Stimulated activated CD4-positive, alpha-beta T cell treated with anti-CD3 and anti-CD28 coated beads, Interleukin-15, amount 100 ng/mL, for 48 hours (primary cell): Measurements from ENCODE around the gene PFN1.
"Not testable (repeated sequence)": the region's sequence is repeated elsewhere in the genome, so short reads cannot be mapped to it uniquely, and the experiment has no call there.

ENCODE experiments used
- DNase-seq, 2 donors: peaks; one replicate each; pipeline ENCODE4 v3.0.0-alpha.2; 2020; ENCODE audit warnings: low read depth in 2 of 2

The PFN1 gene

DNA sequence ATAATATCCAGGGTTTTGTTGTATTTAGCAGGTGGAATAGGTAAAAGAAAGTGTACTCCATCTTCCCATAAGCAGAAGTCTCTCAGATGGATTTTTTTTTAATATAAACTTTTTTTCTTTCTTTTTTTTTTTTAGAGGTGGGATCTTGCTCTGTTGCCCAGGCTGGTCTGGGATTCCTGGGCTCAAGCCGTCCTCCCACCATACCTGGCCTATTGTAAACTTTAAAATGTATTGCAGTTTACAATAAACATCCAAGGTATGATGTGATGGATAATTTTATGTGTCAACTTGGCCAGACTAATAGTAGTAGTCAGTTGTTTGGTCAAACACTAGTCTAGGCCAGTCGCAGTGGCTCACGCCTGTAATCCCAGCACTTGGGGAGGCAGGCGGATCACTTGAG is 27.0 kb downstream of the PFN1 start:
- DNase-seq = no peak

DNA sequence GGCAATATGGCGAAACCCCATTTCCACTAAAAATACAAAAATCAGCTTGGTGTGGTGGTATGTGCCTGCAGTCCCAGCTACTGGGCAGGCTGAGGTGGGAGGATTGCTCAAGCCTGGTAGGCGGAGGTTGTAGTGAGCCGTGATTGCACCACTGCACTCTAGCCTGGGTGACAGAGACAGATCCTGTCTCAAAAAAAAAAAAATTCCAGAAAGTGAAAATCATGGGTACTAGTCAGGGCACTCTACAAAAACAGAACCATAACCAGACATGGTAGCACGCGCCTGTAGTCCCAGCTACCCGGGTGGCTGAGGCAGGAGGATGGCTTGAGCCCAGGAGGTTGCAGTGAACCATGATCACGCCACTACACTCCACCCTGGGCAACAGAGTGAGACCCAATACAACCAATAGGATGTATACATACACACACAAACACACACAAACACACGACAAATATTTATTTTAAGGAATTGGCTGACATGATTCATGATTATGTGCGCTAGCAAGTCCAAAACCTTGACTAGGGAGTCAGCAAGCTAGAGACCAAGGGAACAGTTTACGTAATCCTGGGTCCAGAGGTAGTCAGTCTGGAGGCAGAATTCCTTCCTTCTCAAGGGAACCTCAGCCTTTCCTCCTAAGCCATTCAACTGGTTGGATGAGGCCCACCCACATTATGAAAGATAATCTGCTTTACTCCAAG is 27.8 kb downstream of the PFN1 start:
- no peak for DNase-seq

- DNase-seq = no peak
Observed at GRCh38 chr17:4919511-4920047, 28.8 kb downstream of the PFN1 start.

DNA sequence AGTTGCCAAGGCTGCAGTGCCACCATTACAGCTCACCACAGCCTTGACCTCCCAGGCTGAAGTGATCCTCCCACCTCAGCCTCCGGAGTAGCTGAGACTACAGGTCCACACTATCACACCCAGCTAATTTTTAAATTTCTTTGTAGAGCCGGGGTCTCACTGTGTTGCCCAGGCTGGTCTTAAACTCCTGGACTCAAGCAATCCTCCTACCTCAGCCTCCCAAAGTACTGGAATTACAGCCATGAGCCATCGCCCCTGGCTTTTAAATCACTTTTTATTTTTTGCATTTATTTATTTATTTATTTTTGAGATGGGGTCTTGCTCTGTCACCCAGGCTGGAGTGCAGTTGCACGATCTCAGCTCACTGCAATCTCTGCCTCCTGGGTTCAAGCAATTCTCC is 33.8 kb downstream of the PFN1 start:
- not testable (repeated sequence) for DNase-seq

DNA sequence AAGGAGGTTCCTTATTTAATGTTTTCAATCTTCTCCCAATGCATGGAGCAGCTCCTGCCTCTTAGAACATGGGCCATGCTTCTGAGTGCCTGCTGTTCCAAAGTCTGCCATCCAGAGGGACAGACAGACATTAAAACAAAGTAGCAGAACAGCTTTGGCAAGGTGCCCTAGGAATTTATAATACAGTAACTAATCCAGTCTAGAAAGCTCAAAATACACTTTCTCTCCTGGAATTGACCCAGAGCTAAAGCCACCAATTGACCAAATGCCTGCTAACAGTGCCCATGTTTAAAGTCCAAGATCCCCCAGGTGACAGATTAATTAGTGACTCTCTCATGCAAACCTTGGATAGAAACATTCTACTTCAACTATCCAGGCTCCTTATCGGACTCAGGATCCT is 34.3 kb downstream of the PFN1 start:
- no peak for DNase-seq

- DNase-seq = peak; percentile 62 to 64
Observed at GRCh38 chr17:4908711-4909496, 39.4 kb downstream of the PFN1 start.

DNA sequence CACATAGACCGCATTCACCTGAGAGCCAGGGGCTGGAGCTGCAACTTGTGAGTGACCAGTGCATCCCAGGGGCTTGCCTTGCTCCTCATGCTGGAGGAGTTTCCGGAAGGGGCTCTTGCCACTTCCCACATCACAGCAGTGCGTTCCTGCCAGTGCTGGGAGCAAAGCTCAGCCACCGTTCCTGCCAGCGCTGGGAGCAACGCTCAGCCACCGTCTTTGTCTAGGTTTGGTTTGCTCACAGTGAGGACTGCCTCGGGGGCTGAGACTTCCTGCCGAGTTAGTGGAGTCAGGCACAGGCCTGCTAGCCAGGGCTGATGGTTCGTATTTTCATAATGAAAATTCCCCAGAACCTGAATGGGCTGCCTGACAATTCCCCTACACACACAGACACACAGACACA is 40.0 kb downstream of the PFN1 start:
- DNase-seq = no peak

- DNase-seq = not testable (repeated sequence)
Observed at GRCh38 chr17:4906642-4907041, 41.7 kb downstream of the PFN1 start.

DNA sequence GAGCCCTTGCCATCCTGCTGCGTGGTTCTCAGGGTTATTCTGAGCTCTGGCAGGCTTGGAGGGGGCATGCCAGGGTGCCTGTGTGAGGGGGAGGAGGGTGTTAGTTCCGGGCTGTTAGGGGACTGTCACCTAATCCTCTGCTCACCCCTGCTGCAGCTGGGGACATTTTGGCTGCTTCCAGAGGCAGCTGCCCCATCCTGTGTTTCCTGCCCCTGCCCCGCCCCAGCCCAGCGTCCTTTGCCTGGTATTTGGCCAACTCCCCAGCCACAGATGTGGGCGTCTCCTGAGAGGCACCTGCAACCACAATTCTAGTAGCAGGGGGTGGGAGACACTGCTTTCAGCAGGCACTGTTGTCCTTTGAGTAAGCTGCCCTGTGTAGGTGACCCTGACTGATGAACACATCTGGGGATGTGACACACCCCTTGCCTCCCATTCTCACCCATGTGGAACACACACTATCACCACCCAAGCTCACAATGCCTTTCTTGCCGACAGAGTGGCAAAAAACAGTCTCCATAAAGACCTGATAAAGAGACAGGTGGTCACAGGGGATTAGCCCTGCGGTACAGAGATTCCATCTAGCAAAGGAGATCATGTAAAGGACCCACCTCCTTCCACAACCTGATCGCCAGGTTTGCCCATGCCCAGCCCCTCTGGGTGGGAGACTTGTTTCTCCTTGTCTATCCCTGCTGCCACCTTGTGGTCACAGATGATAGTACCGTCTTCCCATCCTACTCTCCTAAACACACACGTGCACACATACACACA is 45.1 kb downstream of the PFN1 start, which contains the start of gene CHRNE:
Gene CHRNE, minus strand, starts transcription at position 48 of the 768 bp plus-strand sequence. Its CDS starts 35 bp downstream, at position 13.
- DNase-seq = peak; percentile 67 to 71

- DNase-seq = no peak
Observed at GRCh38 chr17:4902540-4902939, 45.8 kb downstream of the PFN1 start.

- DNase-seq = no peak
Observed at GRCh38 chr17:4901648-4902344, 46.5 kb downstream of the PFN1 start.

- no peak for DNase-seq
Observed at GRCh38 chr17:4901108-4901647, 47.2 kb downstream of the PFN1 start.

GRCh38 chr17:4900231-4901107 is 47.9 kb downstream of the PFN1 start:
- no peak for DNase-seq

DNA sequence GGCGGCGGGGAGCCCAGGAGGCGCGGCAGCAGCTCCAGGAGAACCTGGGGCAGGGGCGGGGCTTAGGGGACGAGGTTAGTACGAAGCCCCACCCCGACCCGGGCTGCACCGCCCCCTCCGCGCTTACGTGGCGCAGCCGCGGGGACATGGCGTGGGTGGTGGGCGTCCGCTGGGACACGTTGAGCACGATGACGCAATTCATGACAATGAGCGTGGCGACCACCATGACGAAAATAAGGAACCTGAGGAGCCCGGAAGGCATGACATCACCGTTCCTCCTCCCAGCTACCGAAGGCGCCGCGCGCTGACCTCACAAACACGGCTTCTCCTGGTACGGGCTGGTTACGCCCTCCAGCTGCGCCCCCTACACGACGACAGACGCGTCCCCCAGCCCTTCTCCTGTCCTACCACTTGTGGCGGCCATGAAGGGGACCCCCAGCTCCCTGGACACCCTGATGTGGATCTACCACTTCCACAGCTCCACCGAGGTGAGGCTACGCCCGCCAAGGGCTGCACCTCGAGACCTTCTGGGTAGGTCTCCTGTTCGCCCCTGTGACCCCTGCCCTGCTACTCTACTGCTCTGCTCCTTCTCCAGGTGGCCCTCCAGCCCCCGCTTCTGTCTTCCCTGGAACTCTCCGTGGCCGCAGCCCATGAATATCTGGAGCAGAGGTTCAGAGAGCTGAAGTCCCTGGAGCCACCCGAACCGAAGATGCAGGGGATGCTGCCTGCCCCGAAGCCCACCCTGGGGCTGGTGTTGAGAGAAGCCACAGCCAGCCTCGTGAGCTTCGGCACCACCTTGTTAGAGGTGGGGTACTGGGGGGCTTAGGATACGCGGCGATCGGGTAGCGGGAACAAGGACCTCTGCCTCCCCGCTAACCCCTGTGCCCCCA is 48.7 kb downstream of the PFN1 start, which contains the start of gene C17orf107:
Gene C17orf107, plus strand, starts transcription at position 196 of the 890 bp plus-strand sequence. Its CDS starts 227 bp downstream, at position 423.
- peak; percentile 89 to 96 for DNase-seq

GRCh38 chr17:4898927-4899326 is 49.4 kb downstream of the PFN1 start:
- no peak for DNase-seq

DNA sequence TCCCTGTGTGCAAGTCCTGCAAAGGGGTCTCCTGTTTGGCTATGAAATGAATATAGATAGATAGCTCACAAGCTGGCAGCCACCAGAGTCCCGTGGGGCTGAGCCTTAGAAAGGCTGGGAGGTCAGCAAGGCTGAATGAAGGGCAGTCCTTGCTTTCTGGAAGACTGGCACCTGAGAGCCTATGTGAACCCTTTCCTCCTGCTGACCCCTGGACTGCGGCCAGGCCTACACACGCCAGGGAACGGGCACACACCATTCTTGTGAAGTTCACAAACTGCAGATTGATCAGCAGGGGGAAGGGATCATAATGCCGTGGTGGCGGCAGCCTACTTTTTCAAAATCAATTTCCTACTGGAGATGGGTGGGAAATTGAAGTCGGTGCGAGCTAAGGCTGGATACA is 50.0 kb downstream of the PFN1 start:
- DNase-seq = no peak

- no peak for DNase-seq
Observed at GRCh38 chr17:4897785-4898184, 50.5 kb downstream of the PFN1 start.

DNA sequence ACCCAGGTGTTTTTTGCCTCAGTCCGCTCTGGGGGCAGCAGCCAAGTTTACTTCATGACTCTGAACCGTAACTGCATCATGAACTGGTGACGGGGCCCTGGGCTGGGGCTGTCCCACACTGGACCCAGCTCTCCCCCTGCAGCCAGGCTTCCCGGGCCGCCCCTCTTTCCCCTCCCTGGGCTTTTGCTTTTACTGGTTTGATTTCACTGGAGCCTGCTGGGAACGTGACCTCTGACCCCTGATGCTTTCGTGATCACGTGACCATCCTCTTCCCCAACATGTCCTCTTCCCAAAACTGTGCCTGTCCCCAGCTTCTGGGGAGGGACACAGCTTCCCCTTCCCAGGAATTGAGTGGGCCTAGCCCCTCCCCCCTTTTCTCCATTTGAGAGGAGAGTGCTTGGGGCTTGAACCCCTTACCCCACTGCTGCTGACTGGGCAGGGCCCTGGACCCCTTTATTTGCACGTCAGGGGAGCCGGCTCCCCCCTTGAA is 51.1 kb downstream of the PFN1 start:
- DNase-seq = no peak
